Activated CD4-positive, alpha-beta T cell treated with anti-CD3 and anti-CD28 coated beads, Interleukin-2, amount 50 U/mL, for 4 hours (primary cell): ENCODE measurements around the gene MRPS34.
"Not testable (repeated sequence)": the region's sequence is repeated elsewhere in the genome, so short reads cannot be mapped to it uniquely, and the experiment has no call there.

Source experiments
- DNase-seq, 2 experiments: peaks; one replicate each; pipeline ENCODE4 v3.0.0-alpha.2; 2020

The MRPS34 gene

DNA sequence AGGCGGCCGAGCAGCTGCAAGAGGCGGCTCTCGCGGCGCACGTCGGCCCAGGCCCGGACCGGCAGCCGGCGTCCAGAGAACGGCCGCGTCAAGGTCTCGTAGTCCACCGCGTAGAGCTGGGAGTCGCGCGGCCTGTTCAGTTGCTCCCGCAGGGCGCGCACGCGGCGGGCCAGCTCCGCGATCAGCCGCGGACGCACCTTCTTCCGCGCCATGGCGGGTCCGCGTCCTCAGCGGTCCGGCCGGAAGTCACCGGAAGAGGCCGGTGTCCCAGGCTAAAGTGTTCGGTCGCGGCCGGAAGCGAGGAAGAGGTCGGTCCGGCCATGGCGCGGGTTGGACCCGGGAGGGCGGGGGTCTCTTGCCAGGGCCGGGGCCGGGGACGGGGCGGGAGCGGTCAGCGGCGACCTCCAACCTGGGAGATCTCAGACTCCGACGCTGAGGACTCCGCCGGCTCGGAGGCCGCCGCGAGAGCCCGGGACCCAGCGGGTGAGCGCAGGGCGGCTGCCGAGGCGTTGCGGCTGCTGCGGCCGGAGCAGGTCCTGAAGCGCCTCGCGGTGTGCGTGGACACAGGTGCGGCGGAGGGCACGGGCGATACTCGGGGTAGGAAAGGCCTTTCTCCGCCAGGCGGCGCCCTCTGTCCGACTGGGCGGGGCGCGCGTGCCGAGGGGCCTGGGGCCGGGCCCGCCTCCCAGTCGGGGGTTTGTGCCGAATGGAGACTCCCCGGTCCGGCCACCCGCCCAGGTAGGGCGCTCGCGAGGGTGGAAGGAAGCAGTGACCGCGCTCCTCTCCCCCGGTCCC lies at the start of gene MRPS34:
TSS of gene MRPS34 (minus strand) at position 227 of the 795 bp plus-strand sequence. CDS start at position 212, 15 bp downstream.
- DNase-seq = peak; percentile 65 to 68

DNA sequence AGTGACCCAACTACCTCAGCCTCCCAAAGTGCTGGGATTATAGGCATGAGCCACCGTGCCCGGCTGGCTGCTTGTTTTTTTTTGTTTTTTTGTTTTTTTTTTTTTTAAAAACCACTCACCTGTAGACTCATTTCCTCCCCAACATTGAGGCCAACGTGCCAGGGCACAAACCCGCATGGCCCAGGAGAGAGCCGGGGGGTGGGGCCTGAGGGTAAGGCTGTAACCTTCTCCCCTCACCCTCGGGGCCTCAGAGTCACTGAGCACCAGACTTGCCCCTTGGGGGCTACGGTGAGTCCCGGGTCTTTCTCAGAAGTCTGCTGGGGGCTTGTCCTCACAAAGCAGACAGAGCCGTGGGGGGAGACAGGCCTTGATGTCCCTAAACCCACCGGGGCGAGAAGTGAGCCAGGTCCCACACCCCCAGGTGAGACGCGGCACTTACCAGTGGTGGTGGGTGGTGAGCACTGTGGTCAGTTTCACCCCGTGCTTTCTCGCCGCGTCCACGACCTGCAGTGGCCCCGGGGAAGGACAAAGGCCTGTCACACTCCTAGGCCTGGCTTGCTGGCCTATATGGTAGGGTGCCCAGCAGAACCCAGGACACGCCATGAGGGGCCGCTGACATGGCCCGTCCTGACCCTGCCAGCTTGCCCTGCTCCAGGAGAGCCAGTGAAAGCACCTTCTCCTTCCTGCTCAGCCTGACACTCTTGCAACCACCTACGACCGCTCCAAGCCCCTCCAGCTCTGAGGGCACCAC lies 49.1 kb upstream of the MRPS34 start:
- DNase-seq = no peak

DNA sequence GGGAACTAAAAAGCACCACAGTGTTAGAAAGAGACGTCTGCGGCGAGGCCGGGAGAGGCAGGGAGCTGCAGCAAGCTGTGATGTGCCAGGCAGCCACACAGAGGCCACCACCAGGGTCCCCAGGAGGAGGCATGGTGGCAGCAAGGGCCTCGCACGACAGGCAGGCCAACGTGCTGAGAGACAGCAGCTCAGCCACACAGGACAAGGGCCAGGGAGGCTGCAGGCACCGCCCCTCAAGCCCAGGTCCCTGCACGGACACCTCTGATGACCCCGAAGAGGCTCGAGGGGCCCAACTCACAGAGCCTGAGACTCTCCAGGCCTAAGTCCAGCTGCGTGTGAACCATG lies 48.0 kb upstream of the MRPS34 start:
- DNase-seq = no peak

- DNase-seq = no peak
Measured at GRCh38 chr16:1820096-1820945, 47.4 kb upstream of the MRPS34 start.

DNA sequence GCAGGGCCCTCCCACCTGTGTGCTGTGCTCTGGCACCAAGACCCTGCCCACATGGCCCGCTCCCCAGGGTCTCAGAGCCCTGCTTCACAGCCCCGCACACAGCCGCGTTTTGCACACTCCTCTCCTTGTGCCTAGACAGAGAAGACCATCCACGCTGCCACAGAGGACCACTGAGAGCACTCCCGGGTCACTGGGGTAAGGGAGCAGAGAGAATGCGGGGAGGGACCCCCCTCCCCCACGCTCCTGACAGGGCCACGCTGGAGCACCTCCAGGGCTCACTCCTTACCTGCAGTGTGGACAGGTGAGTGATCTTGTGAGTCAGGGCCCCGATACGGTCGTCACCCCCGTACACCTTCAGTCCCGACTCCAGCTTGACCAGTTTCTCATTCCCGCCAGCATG lies 46.7 kb upstream of the MRPS34 start:
- no peak for DNase-seq

- DNase-seq = no peak
Measured at GRCh38 chr16:1818873-1819525, 46.1 kb upstream of the MRPS34 start.

DNA sequence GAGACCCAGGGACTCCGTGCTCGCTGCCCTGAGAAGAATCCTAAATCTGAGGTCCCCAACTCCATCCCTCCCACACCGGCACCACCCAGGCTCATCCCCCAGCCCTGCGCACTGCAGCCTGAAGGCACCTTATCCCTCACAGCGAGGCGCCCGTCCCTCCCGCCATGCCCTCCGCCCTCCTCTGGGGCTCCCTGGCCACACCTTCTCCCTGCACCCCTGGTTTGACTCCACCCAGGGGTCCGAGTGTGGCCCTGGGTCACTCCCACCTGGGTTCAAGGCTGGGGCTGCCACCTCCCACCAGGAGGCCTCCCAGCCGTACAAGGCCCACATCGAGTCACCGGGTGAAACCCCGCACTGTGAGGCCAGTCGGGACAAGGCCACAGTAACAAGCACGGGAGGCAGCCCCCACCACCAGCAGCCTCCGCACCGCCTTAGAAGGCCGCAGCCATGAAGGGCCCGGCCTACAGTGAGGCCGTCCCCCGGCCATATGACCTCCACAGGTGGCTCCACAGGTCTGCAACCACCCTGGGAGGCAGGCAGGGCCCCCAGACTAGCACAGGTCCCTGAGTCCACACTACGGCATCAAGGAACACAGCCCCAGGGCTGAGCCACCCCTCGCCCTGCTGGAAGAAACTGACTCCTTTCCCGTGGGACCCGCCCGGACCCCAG lies 45.4 kb upstream of the MRPS34 start:
- DNase-seq = no peak

GRCh38 chr16:1817716-1818115 lies 44.8 kb upstream of the MRPS34 start:
- no peak for DNase-seq

DNA sequence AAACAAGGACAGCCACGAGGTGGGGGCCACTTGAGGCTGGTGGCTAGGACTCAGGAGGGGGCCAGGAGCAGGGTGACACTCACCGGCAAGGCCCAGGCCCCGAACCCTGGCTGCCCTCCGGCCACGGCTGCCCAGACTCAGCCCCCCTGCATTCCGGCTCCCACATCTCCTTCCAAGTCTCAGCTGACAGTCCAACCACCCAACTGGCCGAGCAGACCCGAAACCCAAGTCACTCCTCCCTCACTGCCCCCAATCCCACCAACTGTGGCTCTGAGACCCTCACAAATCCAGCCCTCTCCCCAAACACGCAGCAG lies 44.3 kb upstream of the MRPS34 start:
- DNase-seq = no peak

- no peak for DNase-seq
Measured at GRCh38 chr16:1816396-1817275, 43.7 kb upstream of the MRPS34 start.

DNA sequence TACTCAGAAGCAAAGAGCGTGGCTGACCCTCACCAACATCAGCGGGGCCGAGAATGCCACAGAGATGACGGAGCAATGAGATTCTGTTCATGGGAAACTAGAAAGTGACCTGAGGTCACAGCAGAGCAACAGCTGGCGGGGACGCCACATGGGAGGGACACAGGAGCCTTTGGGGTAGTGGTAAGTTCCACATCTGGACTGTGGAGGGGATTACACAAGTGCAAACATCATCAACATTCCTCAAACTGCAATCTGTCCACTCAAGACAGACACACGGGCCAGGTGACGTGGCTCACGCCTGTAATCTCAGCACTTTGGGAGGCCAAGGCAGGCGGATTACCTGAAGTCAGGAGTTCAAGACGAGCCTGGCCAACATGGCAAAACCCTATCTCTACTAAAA lies 42.5 kb upstream of the MRPS34 start:
- DNase-seq = no peak

- peak; percentile 45 to 55 for DNase-seq
Measured at GRCh38 chr16:1812732-1813163, 39.8 kb upstream of the MRPS34 start.

GRCh38 chr16:1810536-1810935 lies 37.6 kb upstream of the MRPS34 start:
- no peak for DNase-seq

- DNase-seq = no peak
Measured at GRCh38 chr16:1810106-1810505, 37.2 kb upstream of the MRPS34 start.

- no peak for DNase-seq
Measured at GRCh38 chr16:1809281-1809801, 36.4 kb upstream of the MRPS34 start.

DNA sequence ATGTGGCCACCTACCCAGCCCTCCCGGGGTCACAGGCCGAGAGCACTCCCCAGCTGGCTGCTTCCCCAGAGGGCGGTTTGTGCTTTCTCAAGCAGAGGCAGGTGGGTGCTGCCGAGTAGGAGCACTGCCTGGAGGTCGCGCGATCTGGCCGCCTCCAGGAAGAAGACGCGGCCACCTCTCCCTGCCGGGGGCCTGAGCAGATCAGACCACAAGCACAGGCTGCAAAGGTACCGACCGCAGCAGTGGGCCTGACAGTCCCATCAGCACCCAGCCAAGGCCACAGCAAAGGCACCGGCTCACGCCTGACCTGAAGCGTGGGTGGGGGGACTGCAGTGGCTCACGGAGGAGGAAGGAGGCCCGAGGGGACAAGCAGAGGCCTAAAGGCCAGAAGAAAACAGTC lies 35.8 kb upstream of the MRPS34 start:
- DNase-seq = no peak

DNA sequence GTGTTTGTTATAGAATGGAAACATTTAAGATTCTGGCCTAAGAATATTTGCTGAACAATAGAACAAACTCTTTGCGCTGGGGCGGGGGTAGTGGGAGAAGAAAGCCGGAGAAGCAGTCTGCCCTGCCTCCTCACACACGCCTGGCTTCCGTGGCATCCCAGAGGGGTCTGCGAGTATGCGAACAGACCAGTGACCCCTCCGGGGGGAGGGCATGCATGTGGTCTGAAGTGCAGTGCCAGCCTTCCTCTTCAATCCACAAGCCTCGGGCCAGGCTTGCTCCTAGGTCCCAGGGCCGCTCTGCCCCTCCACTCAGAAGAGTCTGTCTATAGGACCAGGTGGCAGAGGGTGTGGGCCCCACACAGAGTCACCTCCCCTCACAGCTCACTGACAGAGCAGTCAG lies 34.7 kb upstream of the MRPS34 start:
- no peak for DNase-seq

DNA sequence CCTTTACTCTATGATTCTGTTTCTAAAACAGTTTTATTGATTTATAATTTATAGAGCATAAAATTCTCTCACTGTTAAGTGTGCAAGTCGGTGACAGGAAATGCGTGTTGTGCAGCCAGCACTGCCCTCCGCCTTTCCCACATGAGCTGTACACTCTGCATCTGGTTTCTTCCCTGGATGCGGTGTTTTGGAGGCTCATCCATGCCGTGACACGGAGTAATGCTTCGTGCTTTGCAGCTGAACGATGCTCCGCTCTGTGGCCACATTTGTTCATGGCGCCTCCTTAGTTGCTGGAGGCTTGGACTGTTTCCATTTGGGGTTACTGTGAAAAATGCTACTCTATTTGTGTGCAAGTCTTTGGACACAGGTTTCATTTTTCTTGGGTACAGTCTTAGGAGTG lies 27.8 kb upstream of the MRPS34 start:
- DNase-seq = no peak

DNA sequence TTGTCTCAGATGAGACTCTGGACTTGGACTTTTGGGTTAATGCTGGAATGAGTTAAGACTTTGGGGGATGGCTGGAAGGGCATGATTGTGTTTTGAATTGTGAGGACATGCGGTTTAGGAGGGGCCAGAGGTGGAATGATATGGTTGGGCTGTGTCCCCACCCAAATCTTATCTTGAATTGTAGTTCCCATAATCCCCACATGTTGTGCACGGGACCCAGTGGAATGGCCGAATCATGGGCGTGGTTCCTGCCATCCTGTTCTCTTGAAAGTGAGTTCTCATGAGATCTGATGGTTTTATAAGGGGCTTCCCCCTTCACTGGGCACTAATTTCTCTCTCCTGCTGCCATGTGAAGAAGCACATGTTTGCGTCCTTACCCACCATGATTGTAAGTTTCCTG lies 26.3 kb upstream of the MRPS34 start:
- DNase-seq = not testable (repeated sequence)

- DNase-seq = no peak
Measured at GRCh38 chr16:1794908-1795666, 22.2 kb upstream of the MRPS34 start.
